Immature natural killer cell (primary cell): ENCODE data around the gene LCN1. TPM values are rescaled to one million over a fixed set of nuclear protein-coding genes. Genes with fewer than 3 reads are reported as not detected.

ENCODE experiments used
- DNase-seq, 3 donors: peaks; one replicate each; pipeline ENCODE4 v3.0.0; 2022; ENCODE audit warnings: mixed read lengths in 1 of 3
- H3K27ac Mint-ChIP-seq, 6 donors: one replicate each; pipeline ENCODE4 v1.8.0; 2020; ENCODE audit warnings: mixed read lengths in 6 of 6, mild to moderate bottlenecking in 5 of 6, inconsistent platforms in 4 of 6, moderate library complexity in 3 of 6
- H3K27me3 Mint-ChIP-seq, 3 donors: one replicate each; pipeline ENCODE4 v1.8.0; 2020 to 2021; ENCODE audit warnings: low read depth in 3 of 3, mild to moderate bottlenecking in 3 of 3, mixed read lengths in 3 of 3, moderate library complexity in 3 of 3, inconsistent platforms in 1 of 3
- H3K36me3 Mint-ChIP-seq, 3 donors: one replicate each; pipeline ENCODE4 v1.8.0; 2020; ENCODE audit warnings: mixed read lengths in 3 of 3, inconsistent platforms in 2 of 3, mild to moderate bottlenecking in 2 of 3
- H3K4me1 Mint-ChIP-seq, 2 donors: one replicate each; pipeline ENCODE4 v1.8.0; 2020; ENCODE audit warnings: inconsistent platforms in 2 of 2, mild to moderate bottlenecking in 2 of 2, mixed read lengths in 2 of 2, moderate library complexity in 1 of 2
- H3K4me3 Mint-ChIP-seq, 5 donors: one replicate each; pipeline ENCODE4 v1.8.0; 2020; ENCODE audit warnings: mild to moderate bottlenecking in 5 of 5, mixed read lengths in 5 of 5, inconsistent platforms in 3 of 5, moderate library complexity in 3 of 5
- H3K9me3 Mint-ChIP-seq, 6 donors: one replicate each; pipeline ENCODE4 v1.8.0; 2020; ENCODE audit warnings: mild to moderate bottlenecking in 6 of 6, mixed read lengths in 6 of 6, inconsistent platforms in 4 of 6, moderate library complexity in 3 of 6
- polyA plus RNA-seq, 3 donors: library from polyadenylated mRNA; unstranded; fragments of 300-500 nt; fragmentation: Illumina TruSeq; gene quantifications; one replicate each; pipeline ENCODE4 v1.2.3, GENCODE V29; 2021

LCN1 gene
- polyA plus RNA-seq, 3 donors from 2014 or later: not detected

- Mint-ChIP-seq H3K36me3 (no peaks in the 10 kb centered on the region), H3K4me1 (no peaks in the 10 kb centered on the region), H3K27ac (no peak within 1 kb of the TSS), H3K9me3 (peaks cover 0 to 1% (median 0%) of the 10 kb centered on the region in 6 donors), H3K27me3 (peaks cover 0 to 5% (median 0%) of the 10 kb centered on the region in 3 donors), H3K4me3 (no peak within 1 kb of the TSS)
- DNase-seq: no peak
Observed at GRCh38 chr9:135561391-135562234, 40.4 kb downstream of the LCN1 start, which contains the start of gene PAEP. TSS of gene PAEP (plus strand) at chr9:135561756.

DNA sequence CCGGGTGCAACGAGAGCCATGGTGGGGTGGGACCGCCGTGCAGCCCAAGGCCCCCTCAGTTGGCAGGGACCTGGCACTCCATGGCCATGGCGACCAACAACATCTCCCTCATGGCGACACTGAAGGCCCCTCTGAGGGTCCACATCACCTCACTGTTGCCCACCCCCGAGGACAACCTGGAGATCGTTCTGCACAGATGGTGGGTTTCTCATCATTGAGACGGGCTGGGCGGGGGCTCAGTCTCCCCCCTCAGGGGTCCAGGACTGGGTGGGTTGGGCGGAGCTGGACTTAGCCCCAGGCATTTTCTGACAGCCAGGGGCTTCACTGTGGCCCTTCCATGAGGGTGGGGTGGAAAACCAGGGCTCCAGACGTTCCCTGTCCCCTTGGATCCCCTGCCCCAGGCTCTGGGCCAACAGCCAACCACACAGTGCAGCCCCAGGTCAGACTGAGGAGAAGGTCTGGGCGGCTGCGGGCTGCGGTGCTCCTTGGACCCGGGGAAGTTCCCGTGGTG, 41.0 kb downstream of the LCN1 start:
- H3K27ac Mint-ChIP-seq: no peak overlapping the region
- no peaks in the 10 kb centered on the region for H3K36me3 Mint-ChIP-seq
- H3K4me1 Mint-ChIP-seq: no peaks in the 10 kb centered on the region
- no peak overlapping the region for H3K4me3 Mint-ChIP-seq
- peaks cover 0 to 9% (median 3%) of the 10 kb centered on the region in 3 donors for H3K27me3 Mint-ChIP-seq
- peaks cover 0 to 1% (median 0%) of the 10 kb centered on the region in 6 donors for H3K9me3 Mint-ChIP-seq
- DNase-seq: no peak

DNA sequence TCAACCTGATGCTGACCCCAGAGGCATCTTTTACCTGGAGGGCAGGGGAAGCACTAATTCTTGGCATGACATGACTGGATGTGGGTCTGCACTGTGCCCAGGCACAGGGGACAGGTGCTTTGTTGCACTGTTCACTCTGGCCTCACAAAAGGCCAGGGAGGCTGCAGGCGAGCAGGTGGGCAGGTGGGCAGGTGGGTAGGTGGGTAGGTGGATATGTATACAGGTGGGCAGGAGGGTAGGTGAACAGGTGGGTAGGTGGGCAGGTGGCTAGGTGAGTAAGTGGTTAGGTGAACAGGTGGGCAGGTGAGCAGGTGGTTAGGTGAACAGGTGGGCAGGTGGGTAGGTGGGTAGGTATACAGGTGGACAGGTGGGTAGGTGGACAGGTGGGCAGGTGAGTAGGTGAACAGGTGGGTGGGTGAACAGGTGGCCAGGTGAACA, 41.8 kb downstream of the LCN1 start:
- Mint-ChIP-seq H3K4me1 (no peaks in the 10 kb centered on the region), H3K27me3 (peaks cover 0 to 9% (median 4%) of the 10 kb centered on the region in 3 donors), H3K27ac (no peak overlapping the region), H3K4me3 (no peak overlapping the region), H3K9me3 (peaks cover 0 to 1% (median 0%) of the 10 kb centered on the region in 6 donors), H3K36me3 (no peaks in the 10 kb centered on the region)
- no peak for DNase-seq

DNA sequence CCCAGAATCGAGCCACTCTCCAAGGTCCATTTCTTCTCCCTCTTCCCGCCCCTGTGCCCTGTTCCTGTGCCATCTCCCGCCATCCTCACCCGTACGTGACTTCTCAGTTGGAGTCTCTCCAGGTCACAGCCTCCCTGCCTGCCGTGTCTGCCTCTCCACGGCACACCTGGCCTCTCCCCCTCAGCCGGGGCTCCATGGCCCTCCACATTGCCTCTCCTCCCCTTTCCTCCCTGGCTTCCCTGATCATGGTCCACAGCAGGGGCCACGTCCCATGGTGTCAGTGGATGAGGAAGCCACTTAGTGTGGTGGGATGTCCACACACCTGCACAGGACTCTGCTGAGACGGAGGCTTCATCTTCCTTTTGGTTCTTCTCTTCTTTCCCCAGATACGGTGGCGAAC, 42.6 kb downstream of the LCN1 start:
- Mint-ChIP-seq H3K9me3 (peaks cover 0 to 1% (median 0%) of the 10 kb centered on the region in 6 donors), H3K27ac (no peak overlapping the region), H3K36me3 (no peaks in the 10 kb centered on the region), H3K27me3 (peaks cover 0 to 9% (median 4%) of the 10 kb centered on the region in 3 donors), H3K4me3 (no peak overlapping the region), H3K4me1 (no peaks in the 10 kb centered on the region)
- no peak for DNase-seq

DNA sequence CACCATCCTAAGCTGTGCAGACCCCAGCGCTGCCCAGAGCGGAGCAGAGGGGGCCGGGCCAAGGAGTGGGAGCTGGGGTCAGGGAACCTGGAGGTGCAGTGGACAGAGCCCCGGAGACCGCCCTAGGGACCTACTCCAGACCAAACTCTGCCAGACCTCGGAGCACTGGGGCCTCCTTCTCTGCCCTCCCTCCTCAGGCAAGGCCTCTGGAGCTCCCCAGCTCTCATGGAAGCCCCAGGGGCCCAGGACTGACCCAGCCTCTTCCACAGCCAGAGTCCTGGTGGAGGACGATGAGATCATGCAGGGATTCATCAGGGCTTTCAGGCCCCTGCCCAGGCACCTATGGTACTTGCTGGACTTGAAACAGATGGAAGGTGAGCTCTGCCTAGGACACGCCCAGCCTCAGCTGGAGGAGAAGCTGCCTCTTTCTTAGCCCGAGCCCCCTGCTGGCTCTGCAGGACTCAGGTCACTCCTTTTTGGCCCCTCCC, 43.9 kb downstream of the LCN1 start:
- Mint-ChIP-seq H3K36me3 (no peaks in the 10 kb centered on the region), H3K4me3 (no peak overlapping the region), H3K27ac (no peak overlapping the region), H3K4me1 (no peaks in the 10 kb centered on the region), H3K9me3 (peaks cover 0 to 1% (median 0%) of the 10 kb centered on the region in 6 donors), H3K27me3 (peaks cover 0 to 9% (median 4%) of the 10 kb centered on the region in 3 donors)
- DNase-seq: no peak

GRCh38 chr9:135565636-135566035, 44.4 kb downstream of the LCN1 start:
- DNase-seq: no peak
- Mint-ChIP-seq H3K4me1 (no peaks in the 10 kb centered on the region), H3K36me3 (no peaks in the 10 kb centered on the region), H3K9me3 (peaks cover 0 to under 1% (median 0%) of the 10 kb centered on the region in 6 donors), H3K4me3 (no peak overlapping the region), H3K27me3 (peaks cover 0 to 8% (median 4%) of the 10 kb centered on the region in 3 donors), H3K27ac (peak overlapping the region in 1 of 6 donors; percentile 28)

GRCh38 chr9:135566552-135566951, 45.3 kb downstream of the LCN1 start:
- Mint-ChIP-seq H3K4me3 (no peak overlapping the region), H3K9me3 (no peaks in the 10 kb centered on the region), H3K36me3 (no peaks in the 10 kb centered on the region), H3K27ac (no peak overlapping the region), H3K27me3 (peaks cover 0 to 4% (median 4%) of the 10 kb centered on the region in 3 donors), H3K4me1 (no peaks in the 10 kb centered on the region)
- DNase-seq: no peak

DNA sequence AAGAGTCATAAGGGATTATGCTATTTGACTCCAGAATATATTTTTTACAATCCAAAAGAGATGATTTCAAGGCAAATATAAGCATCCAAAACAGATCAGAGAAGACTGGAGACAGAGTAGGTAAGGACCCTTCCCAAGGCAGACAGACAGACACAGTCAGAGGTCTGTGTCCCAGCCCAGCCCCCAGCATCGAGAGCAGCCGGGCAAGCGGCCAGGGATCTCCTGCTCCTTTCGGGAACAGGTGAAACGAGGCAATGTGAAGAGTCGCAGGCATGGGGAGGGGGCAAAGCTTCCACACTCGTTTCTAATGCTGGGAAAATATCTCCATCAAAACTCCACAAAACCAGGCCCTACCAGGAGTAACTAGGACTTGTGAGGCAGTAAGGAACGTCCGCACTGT, 46.1 kb downstream of the LCN1 start:
- Mint-ChIP-seq H3K27ac (no peak overlapping the region), H3K4me1 (no peaks in the 10 kb centered on the region), H3K36me3 (no peaks in the 10 kb centered on the region), H3K27me3 (peaks cover 0 to 4% (median 4%) of the 10 kb centered on the region in 3 donors), H3K9me3 (no peaks in the 10 kb centered on the region), H3K4me3 (no peak overlapping the region)
- no peak for DNase-seq

DNA sequence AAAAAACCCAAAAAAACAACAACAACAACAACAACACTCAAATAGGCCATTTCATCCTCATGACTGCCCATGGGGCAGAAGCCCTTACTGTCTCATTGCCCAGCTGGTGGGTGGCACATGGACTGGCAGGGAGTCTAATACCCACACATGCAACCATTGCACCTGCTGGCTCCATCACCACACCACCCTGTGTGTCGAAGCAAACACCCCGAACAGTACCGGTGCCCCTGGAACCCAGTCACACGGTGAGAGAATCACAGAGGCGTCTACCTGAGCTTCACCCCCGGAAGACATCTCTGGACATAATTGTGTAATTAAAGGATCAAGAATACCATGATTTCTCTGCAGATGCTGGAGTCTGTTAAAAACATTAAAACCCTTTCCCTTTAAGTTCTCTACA, 46.8 kb downstream of the LCN1 start:
- Mint-ChIP-seq H3K36me3 (no peaks in the 10 kb centered on the region), H3K4me1 (no peaks in the 10 kb centered on the region), H3K27ac (no peak overlapping the region), H3K4me3 (no peak overlapping the region), H3K27me3 (peaks cover 0 to 4% (median 4%) of the 10 kb centered on the region in 3 donors), H3K9me3 (no peaks in the 10 kb centered on the region)
- no peak for DNase-seq

DNA sequence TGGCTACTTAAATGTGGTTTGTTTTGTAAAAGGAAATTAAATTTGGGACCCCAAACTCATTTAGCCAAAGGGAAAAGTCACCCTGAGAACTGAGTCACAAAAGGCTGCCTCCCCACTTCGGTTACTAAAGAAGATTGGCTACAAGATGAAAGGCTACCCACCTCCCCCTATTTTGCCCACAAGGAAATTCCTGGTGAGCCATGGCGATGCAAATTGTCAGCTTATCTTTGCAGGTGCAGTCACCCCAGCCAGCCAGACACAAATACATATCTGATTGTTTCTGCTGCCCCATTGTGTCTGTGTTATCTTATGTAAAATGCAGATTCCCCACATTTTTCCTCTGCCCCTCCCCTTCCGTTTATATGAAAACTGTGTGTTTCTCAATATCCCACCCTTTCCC, 49.2 kb downstream of the LCN1 start:
- no peak overlapping the region for H3K4me3 Mint-ChIP-seq
- H3K9me3 Mint-ChIP-seq: no peaks in the 10 kb centered on the region
- DNase-seq: no peak
- peaks cover 0 to 4% (median 4%) of the 10 kb centered on the region in 3 donors for H3K27me3 Mint-ChIP-seq
- H3K4me1 Mint-ChIP-seq: no peaks in the 10 kb centered on the region
- no peaks in the 10 kb centered on the region for H3K36me3 Mint-ChIP-seq
- H3K27ac Mint-ChIP-seq: no peak overlapping the region

GRCh38 chr9:135572233-135572632, 51.0 kb downstream of the LCN1 start:
- Mint-ChIP-seq H3K4me1 (no peaks in the 10 kb centered on the region), H3K27ac (no peak overlapping the region), H3K27me3 (peaks cover 0 to 3% (median 1%) of the 10 kb centered on the region in 3 donors), H3K9me3 (no peaks in the 10 kb centered on the region), H3K36me3 (no peaks in the 10 kb centered on the region), H3K4me3 (no peak overlapping the region)
- no peak for DNase-seq

DNA sequence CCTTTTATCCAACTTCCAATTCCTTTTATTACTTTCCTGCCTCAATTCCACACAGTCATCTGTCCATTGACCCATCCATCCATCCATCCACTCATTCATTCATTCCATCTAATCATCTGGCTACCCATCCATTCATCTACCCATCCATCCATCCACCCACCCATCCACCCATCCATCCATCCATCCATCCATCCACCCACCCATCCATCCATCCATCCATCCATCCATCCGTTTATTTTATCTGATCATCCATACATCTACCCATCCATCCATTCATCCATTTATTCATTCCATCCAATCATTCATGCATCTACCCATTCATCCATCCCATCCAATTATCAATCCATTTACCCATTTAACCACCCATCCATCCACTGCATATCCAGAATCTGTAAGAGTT, 51.9 kb downstream of the LCN1 start:
- Mint-ChIP-seq H3K4me1 (no peaks in the 10 kb centered on the region), H3K36me3 (no peaks in the 10 kb centered on the region), H3K27ac (no peak overlapping the region), H3K9me3 (no peaks in the 10 kb centered on the region), H3K4me3 (no peak overlapping the region), H3K27me3 (peaks cover 0 to 3% (median 0%) of the 10 kb centered on the region in 3 donors)
- DNase-seq: no peak

- no peaks in the 10 kb centered on the region for H3K9me3 Mint-ChIP-seq
Observed at GRCh38 chr9:135574331-135574730, 53.1 kb downstream of the LCN1 start.

GRCh38 chr9:135574943-135575342, 53.7 kb downstream of the LCN1 start:
- Mint-ChIP-seq H3K4me3 (no peak overlapping the region), H3K9me3 (no peaks in the 10 kb centered on the region), H3K27ac (no peak overlapping the region), H3K36me3 (no peaks in the 10 kb centered on the region), H3K4me1 (no peaks in the 10 kb centered on the region), H3K27me3 (peaks cover 0 to 3% (median 0%) of the 10 kb centered on the region in 3 donors)
- DNase-seq: no peak

More at GRCh38 chr9:135574331-135574730, 53.1 kb downstream of the LCN1 start:
- H3K4me3 Mint-ChIP-seq: no peak overlapping the region
- peaks cover 0 to 3% (median 0%) of the 10 kb centered on the region in 3 donors for H3K27me3 Mint-ChIP-seq
- no peaks in the 10 kb centered on the region for H3K4me1 Mint-ChIP-seq
- no peak for DNase-seq
- H3K27ac Mint-ChIP-seq: no peak overlapping the region
- no peaks in the 10 kb centered on the region for H3K36me3 Mint-ChIP-seq
